SK-N-DZ (cell line): ENCODE data around the gene ARF1.

Experiments
- DNase-seq: peaks from one replicate; pipeline ENCODE4 v3.0.0-alpha.2; 2015; ENCODE audit warnings: low spot score

ARF1 gene

DNA sequence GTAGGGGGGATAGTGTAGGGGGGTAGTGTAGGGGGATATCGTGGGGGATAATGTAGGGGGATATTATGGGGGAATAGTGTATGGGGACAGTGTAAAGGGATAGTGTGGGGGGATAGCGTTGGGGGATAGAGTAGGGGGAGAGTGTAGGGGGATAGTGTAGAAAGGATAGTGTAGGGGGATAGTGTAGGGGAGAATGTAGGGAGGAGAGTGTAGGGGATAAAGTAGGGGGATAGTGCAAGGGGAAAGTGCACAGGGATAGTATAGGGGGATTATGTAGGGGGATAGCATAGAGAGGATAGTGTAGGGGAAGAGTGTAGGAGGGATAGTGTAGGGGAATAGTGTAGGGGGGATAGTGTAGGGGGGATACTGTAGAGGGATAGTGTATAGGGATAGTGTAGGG lies 12.3 kb upstream of the ARF1 start:
- DNase-seq, result no peak

DNA sequence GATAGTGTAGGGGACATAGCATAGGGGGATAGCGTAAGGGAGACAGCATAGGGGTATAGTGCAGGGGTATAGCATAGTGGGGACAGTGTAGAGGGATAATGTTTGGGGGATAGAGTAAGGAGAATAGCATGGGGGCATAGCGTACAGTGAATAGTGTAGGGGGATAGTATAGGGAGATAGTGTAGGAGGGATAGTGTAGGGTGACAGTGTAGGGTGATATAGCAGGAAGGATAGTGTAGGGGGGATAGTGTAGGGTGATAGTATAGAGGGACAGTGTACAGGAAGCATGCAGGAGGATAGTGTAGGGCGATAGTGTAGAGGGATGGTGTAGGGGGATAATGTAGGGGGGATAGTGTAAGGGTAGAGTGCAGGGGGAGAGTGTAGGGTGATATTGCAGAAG lies 11.7 kb upstream of the ARF1 start:
- no peak for DNase-seq

DNA sequence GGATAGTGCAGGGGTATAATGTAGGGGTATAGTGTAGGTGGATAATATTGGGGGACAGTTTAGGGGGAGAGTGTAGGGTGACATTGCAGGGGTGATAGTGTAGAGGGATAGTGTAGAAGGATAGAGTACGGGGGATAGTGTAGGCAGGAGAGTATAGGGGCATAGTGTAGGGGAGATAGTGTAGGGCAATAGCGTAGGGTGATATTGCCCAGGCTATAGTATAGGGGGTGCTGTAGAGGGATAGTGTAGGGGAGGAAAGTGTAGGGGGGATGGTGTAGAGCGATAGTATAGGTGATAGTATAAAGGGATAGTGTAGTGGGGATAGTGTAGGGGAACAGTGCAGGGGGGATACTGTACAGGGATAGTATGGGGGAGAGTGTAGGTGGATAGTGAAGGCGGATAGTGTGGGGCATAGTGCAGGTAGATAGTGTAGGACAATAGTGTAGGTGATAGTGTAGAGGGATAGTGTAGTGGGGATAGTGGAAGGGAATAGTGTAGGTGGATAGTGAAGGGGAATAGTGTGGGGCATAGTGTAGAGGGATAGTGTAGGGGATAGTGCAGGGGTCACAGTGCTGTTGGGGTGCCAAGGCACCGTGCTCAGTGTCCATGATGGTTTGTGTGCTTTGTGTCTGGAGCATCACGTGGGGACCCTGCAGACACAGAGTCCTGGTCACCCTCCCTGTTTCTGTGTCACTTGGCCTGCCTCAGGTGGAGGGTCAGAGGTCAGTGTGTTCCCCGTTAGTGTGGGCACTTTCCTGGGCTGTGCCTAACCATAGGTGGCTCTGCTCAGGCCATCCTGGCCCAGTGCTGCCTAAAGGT lies 10.5 kb upstream of the ARF1 start:
- DNase-seq, result no peak

DNA sequence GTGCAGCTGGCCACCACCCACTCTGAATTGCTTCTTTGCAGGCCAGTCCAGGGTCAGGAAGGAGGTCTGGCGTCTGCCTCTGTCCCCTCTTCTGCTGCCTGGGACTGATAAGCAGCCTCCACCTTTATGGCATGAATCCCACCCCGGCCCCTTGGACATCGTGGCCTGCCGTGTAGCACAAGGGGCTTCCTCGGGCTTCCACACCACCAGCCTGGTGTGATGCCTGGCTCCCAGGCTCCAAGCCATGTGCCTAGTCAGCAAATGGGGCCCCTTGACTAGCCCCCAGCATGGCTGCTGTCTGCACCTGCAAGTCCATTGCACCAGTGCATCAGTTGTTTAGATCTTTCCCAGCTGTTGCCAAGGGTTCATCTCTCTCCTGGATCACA lies 9.9 kb upstream of the ARF1 start:
- DNase-seq, result no peak

DNA sequence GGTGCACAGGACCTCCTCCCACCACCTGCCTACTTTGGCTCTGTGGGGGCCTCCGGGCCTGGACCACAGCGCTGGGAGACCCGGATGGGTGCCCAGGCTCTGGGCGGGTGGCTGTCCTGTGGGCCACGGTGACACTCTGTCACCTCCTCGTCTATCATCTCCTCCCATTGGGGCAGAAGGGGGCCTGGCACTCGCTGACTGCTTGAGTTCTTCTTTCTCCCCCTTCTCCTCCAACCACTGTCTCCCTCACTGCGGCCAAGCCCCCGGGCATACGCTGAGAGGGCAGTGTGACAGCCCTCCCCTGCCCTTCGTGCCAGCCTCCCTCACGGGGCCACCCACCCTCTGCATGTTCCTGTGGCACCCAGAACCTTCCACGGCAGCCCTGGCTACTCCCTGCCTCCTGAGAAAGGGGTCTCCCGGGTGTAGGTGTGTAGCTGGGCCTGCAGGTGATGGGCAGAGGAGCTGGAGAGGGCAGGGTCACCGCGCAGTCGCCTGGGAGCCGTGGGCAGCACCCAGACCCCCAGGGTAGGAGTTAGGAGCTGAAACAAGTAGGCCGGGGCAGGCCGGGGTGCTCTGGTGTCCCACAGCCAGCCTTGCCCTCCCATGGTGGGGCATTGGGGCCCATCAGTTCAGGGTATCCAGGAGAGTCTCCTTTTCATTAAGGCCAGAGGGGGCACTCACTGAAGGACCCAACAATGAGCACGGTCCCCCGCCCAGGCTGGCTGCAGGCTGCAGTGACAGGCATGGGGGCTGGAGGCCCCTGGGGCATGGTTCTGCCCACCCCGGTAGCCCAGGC lies 9.2 kb upstream of the ARF1 start:
- DNase-seq, result no peak

DNA sequence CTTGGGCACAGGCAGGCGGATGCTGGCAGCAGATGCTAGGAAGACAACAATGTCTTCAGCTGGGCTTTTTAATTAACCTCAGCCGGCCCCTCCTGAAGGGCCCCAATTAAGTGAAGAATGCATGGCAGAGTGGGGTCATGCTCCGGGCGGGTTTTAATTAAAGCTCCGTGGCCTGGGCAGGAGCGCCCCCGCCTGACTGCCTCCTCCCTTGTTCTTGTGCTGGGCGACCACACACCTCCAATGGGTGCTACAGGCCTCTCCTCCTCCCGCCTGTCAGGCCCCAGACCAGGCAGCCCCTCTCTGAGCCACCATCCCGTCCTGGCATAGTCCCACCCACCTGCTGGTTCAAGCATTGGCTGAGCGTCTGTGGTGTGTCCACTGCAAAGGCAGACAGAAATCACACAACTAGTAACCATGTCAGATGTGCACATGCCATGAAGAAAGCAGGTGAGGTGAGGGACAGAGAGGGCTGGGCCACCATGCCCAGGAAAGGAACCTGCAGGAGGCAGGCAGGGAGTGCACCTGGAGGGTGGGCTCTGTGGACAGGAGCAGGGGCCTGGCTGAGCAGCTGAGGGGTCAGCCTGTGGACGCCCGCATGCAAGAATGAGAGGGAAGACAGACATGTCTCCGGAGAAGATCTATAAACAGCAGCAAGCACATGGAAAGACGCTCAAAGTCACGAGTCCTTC lies 8.5 kb upstream of the ARF1 start:
- DNase-seq, result peak; percentile 73

DNA sequence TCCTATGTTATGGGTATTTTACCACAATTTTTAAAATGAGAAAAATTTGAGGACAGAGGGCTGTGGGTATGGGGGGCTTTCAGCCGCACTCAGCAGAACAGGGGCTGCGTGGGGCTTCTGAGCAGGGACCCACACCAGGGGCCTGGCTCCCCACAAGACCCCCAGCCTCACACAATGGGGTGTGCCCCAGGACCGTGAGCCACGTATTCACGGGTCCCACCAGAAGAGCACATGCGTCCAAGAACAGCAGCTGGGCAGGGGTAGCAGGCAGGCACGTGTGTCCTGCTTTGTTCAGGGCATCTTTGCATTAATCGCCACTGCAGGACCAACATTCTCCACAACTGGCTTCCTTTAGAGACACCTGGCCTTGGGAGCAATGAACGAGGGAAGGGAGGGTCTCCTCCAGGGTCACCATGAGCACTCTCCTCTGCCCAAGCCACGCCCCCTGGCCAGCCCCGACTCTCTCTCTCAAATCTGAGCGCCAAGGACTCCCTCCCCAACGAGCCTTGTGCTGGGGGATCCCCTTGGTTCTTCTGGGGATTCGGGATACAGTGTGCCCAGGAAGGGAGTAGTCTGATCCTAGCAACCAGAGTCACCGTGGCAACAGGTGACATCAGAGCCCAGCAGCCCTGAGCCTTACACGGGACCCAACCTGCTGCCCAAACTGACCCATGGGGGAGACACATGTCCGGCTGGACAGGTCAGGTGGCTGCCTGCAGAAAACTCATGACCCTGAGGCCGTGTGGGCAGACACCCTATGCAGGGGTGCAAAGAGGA lies 7.4 kb upstream of the ARF1 start:
- DNase-seq, result no peak

DNA sequence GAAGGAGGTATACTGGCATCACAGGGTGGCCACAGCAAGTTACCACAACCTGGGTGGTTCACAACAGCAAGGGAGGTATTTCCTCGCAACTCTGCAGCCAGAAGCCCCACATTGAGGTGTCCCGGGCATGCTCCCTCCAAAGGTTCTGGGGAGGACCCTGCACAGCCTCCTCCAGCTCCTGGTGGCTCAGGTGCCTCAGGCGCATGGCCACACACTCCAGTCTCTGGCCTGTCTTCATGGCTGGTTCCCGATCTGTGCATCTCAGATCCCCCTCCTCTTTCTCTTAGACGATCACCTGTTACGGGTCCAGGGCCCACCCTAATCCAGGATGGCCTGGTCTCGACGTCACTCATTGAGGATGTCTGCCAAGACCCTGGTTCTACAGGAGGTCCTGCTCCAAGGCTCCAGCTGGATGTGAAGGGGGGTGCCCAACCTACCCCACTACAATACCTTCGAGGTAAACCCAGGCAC lies 6.7 kb upstream of the ARF1 start:
- no peak for DNase-seq

DNA sequence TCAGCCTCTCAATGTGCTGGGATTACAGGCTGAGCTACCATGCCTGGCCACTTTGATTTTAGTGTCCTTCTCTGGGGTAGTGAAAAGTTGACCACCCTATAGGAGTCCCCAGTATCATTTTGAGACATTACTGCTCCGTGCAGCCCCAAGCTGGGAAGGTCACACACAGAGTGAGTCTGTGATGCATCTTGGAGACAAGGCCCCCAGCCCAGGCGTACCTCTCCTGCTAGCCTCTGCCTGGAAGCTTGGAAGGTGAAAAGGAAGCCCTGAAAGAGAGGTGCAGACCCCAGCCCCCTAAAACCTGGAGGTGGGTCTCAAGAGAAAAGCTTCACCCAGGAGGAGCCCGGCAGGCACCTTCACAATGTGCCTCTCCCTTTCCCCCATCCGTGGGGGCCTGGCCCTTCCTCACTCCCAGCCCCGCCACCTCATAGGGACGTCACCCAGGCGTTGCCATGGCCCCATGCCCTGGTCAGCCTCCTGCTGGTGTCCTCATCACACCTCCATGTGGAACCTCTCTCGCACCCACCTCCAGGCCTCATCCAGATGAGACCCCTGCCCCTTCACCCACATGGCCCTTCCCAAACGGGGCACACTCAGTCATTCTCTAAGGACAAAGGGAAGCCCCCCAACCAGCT lies 5.6 kb upstream of the ARF1 start:
- no peak for DNase-seq

DNA sequence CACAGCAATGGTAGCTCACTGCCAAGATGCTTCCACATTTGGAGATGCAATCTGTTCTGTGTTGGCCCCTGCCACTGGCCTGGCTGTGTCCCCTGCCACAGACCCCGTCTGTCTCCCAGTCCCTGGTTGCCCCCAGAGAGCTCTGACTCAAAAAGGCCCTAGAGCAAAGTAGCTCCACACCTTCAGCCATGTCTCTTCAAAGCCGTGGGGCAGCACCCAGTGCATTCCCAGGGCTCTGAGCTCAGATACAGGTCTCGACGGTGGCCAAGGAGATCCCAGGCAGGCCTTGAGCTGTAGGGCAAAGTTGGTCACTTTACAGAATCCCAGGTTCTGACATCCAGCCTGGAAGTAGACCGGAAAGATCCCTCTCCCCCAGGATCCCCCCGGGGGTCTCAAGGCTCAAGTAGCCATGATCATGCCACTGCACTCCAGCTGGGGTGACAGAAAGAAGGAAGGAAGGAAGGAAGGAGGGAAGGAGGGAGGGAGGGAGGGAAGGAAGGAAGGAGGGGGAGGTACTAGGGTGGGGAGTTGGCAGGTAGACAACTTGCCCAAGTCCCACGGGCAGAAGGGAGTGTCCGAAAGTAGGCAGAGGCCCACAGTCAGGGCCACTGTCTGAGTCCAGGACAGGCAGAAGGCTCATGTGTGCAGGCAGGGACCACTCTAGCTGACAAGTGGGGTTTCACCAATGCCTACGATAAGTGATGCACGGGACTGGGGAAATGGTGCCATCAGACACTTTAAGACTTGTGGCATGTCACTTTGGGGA lies 4.8 kb upstream of the ARF1 start:
- DNase-seq, result no peak

DNA sequence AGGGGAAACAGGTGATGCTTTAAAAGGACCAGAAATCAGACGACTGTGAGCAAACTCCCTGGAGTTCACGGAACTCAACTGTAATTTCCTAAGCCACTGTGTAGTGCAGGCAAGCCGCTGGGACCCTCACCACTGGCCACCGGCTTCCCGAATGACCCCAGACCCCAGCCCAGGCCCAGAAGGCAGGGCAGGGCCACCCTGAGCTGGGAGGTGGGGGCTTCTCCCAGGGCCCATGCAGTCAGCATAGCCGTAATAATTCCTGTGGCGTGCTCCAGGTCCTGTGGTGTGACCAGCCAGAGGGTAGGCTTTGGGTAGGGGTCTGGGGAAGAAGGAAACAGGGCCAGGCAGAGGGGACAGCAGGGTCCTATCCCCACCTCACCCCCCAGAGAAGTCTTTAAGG lies 3.5 kb upstream of the ARF1 start:
- no peak for DNase-seq

DNA sequence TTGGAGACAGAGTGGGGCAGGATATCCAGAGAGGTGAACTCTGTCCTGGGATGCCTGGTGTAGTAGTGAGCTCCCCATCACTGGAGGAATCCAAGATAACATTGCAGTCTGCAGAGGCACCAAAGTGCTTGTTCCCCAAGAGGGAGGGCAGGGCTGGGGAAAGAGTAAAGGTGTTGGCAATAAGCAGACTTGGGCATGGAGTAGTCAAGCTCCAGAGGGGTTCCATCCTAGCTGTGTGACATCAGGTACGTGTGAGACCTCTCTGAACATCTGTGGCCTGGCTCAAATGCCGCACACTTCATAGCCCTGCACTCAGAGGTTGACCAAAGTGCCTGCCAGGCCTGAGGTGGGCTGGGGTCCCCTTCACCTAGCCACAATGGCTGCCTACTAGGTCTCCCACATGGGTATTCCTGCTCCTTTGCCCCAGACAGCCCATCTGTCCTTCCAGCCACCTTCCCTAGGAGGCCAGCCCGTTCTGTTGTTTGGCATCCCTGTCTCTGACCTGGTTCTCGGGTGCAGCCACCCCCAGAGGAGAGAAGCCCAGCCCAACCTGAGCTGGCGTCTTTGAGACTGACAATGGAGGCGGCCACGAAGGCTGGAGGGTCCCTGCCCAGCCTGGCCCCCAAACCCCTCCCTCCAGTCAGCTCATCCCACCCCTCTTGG lies 2.8 kb upstream of the ARF1 start:
- DNase-seq, result no peak

DNA sequence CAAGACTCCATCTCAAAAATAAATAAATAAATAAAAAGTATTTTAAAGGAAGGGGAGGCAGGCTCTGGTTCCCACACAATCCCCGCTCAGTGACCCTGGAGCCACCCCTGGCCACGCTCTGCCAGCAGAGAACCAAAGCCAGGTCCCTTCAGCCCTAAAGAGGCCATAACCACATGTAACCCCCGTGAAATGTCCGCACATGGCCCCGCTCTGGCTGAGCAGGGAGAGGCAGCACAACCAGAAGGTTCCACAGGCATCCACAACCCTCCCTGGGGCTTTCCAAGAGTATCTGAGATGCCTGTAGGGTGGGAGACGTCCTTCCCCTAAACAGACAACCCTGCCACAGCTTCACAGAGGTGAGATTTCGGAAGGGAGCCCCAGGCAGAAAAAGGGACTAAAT lies 1.4 kb upstream of the ARF1 start:
- DNase-seq, result no peak

DNA sequence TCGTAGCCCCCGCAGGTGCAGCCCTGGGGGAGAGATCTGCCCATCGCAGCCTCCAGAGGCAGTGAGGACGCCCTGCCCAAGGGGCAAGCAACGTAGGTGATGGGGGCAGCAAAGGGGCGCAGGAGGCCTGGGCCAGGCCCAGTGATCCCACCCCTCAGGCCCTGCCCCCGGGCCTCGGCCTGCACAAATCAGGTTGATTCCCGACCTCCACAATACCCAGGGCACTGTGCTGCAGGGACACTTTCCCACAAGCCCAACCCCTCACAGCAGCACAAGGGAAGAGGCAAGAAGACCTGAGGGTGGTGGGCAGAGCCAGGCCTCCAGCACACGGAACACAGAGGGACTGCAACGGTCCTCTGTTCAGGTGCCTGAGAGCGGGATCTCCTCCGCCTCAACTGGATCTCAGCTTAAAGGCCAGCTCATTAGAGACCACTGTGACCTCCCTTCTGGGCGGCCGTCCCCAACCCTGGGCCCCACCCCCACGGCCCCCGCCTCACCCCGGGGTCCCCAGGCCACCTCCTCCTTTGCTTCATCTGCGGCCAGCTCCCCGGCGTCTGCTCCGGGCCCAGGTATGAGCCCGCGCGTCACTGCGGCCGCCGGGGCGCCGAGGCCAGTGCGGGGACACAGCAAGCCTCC lies 812 bp upstream of the ARF1 start:
- peak; percentile 66 for DNase-seq

DNA sequence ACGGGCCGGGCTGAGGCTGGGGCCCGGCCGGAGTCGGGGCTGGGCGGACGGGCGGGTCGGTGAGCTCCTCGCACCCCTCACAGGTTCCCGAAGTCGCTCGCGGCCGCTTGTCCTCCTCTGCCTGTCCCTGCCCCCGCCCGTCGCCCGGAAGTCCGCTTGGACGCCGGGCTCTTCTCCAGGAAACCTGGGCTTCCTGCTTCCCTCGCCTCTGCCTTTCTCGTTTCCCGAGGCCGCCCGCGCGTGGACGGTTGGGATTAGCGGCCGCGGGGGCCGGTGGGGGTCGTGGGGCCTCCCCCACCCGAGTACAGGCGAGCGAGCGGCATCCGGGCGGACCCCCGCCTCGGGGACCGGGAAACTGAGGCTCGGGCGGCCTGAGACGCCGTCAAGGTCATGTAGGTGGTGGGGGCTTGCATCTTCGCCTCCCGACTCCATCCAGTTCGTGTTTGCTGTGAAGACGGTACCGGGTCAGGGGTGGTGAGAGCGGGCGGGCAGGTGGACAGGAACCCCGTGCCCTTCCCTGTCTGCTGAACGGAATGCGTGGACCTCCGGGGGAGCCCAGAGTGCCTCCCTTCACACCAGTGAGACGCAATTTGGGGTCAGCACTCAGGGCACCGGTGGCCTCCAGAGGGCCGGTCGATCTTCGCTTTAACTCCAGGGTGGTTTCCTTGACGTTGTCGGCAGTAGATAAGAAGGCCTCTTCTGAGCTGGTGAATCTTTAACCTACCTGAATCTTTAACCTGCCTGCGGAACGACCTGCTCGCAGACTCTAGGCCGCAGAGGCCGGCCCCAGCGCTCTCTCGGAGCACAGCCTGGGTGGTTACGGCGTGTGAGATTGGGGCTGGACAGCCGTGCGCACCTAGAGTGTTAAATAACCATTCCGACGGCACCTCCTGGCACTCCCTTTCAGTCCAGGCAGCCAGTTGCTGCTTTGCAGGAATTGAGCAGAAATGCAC lies 686 bp downstream of the ARF1 start:
- no peak for DNase-seq

DNA sequence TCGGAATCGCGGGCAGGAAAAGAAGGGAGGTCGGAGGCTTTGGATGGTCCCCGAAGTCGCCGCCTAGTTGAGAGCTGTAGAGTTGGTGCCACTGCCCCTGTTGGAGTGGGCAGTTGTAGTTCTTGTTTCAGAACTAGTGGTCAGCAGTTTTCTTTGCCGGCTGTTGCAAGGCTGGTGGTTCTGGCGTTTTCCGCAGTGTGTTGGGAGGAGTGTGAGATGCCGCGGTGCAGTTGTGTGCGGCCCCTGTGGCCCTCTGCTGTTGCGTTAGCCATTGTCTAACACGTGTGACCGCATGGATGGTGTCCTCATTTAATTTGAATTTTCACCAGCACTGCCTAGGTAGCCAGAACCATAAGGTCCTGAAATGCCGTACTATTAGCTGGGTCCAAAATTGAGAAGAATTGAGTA lies 1.4 kb downstream of the ARF1 start:
- no peak for DNase-seq

DNA sequence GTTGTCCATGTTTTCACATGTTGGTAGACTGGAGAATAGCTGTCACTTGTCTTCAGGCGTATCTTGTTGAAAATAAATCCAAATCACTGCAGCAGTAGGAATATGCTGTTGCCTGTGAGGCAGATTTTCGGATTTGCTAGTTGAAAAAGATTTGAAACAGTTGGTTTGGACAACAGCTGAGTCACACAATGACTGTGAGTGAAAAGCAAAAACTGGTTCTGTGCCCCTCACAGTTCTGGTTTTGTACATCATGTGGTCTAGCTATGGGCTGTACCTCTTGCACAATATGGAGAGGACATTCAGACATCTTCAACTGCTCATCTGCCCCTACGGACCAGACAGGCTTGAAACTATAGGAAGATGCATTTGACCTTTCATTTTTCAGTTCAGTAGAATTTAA lies 1.8 kb downstream of the ARF1 start:
- DNase-seq, result no peak

DNA sequence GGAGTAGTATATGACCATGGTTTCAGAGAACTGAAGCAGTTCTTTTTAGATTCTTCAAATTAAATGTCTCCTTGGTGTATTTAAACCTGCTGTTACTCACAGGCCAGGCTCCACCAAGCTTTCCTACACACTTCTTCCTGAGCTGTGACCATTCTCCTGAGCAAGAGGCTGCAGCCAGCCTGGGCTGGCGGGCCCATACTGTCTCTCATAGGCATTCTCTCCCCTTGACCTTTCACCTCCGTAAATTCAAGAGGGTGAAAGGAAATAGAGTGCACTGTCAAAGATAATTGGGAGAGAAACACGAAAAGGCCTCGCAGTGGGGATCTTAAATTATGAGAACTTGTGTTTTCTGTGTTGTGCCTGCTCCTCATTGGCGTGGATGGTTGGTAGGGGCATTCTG lies 2.3 kb downstream of the ARF1 start:
- no peak for DNase-seq
